Prostate gland (tissue), 2 donors: Measurements from ENCODE around the gene GPM6B.

ENCODE experiments used
- CTCF ChIP-seq, 4 experiments: fragments of 200-600 bp in 2 of 4; fragments of 450-650 bp in 2 of 4; sonication (generic) in 2 of 4; IDR thresholded peaks; 1 replicate in 3 of 4; 2 replicates in 1 of 4; pipeline ENCODE4 v1.5.1; 2016 to 2019; ENCODE audit warnings: antibody characterized with exemption in 4 of 4, mild to moderate bottlenecking in 2 of 4, moderate library complexity in 2 of 4
- POLR2AphosphoS5 ChIP-seq: sonication (generic); formaldehyde crosslinking; IDR thresholded peaks from one replicate; pipeline ENCODE4 v1.6.1; 2017; ENCODE audit warnings: antibody characterized with exemption

DNA sequence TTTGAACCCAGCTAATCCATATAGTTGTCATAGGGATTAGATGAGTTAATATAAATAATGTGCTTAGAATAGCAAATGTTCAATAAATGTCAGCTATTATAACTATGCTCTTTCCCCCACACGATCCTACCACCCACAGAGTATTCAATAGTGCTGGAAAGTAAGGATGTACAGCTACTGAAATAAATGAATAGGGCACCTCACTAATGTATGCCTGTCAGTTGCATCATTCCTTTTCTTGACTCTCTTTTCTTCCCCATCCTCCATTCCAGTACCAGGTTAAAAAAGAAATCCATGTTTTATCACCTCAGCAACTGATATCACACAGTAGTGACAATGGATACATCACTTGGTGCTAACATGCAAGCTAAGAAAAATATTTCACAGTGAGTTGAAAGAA lies 42.8 kb upstream of the GPM6B start:
- TF ChIP-seq CTCF (IDR thresholded peaks at IDR 0.05) (no peak), POLR2AphosphoS5 (no peak)
